ENCODE data around the gene IGF2R.
A peak's percentile ranks its signal among the peaks of the same experiment; 100 is the strongest.
"Not testable (repeated sequence)": the region's sequence is repeated elsewhere in the genome, so short reads cannot be mapped to it uniquely, and the experiment has no call there.

The IGF2R gene

DNA sequence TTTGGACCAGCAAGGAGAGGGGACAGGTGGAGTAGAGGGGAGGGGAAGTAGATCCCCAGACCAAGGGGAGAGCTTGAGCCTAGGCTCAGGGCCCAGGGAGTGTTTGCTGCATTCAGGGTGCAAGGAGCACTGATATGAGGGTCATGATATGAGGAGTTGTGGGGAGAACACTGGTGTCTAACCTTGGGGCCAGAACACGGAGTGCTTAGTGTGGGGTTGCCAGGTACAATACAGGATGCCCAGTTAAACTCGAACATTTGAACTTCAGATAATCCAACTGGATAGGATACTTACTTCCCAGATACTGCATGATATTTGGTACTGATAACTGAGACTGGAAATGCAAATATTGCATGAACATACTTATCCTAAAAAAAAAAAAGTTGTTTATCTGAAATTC, 155.1 kb downstream of the IGF2R start:
- DNase-seq (ENCODE audit: low spot score), result no peak

DNA sequence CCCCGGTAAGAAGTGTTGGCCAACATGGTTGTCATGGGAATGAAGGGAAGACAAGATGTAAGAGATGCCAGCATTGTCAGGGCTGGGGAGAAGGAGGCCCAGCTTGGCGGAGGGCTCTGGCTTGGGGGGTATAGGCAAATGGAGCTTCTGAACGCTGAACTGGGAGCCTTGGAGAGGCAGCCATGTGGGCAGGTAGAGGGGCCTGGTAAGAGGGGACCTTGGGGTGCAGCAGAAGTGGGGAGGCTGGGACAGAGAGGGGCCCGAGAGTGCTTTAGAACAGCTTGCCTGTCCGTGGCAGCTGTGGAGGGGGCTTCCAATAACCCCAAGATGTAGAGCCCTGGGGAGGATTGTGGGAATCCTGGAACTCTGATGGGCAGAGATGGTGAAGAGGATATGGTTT, 155.7 kb downstream of the IGF2R start:
- DNase-seq (ENCODE audit: low spot score), result no peak

DNA sequence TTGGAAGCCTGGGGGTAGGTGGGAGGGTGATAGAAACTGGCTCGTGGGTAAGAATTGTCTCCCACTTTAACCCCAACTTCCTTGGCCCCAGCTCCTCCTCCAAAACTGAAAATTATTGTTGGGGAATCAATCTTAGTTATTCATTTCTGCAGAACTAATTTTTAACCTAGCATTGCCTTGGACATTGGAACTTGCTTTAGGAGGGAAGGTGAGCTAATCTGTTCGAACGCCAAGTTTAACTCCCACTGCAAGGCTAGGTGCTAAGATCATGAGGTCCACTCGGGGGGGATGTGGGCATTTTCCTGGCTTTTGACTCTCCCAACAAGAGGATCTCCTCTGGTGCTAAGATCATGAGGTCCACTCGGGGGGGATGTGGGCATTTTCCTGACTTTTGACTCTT, 156.2 kb downstream of the IGF2R start:
- not testable (repeated sequence) for DNase-seq (ENCODE audit: low spot score)

DNA sequence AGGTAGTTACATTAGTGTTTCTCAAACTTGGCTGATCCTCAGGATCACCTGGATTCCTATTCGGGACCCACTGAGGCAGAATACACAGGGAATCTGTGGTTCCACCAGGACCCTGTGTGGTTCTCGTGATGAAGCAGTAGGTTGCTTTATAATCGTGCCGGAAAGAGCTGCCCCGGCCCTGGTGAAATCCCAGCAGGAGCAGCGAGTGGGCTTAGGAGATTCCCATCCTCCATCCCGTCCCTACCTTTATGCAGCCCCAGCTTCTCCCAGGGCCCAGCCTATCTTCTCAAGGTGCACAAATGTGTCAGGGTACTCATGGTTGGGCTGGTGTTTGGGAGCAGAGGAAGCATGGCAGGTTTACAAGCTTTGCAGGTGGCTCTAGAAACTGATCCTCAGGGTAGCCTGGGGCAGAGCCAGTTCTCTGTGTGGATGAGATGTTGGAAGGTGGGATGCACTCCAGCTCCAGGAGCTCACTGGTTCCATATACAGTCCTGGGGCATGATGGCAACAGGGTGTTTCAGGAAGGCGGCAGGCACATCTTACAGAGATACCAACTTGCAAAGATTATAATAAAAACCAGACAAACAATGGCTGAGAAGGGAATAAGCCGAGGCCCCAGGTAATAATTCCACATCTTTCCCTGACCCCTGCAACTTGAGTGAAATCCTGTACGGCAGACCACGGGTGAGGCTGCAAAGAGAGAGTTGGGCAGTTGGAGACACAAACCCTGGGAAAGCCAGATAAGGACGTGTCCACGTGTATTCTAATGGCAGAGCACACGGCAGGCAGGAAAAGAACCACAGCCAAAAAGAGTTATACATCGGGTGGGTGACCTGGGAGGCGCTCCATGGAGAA, 158.6 kb downstream of the IGF2R start:
- no peak for DNase-seq (ENCODE audit: low spot score)

DNA sequence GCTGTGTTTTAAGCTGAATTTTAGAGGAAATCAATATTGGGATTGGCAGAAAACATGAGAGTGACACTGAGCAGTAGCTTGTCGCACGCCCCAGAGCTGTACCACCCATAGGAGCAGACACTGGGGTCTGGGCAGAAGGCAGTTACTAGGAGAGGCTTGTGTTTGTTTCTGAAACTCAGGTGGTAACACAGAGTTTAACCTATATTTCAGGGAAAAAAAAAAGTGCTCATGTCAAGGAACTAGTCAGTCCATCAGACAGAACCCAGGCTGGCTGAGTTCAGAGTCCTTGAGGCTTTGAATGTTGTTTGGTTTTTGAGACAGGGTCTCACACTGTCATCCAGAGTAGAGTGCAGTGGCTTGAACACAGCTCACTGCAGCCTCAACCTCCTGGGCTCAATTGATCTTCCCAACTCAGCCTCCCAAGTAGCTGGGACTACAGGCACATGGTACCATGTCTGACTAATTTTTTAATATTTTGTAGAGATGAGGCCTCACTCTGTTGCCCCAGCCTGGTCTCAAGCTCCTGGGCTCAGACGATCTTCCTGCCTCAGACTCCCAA, 159.3 kb downstream of the IGF2R start:
- no peak for DNase-seq (ENCODE audit: low spot score)

DNA sequence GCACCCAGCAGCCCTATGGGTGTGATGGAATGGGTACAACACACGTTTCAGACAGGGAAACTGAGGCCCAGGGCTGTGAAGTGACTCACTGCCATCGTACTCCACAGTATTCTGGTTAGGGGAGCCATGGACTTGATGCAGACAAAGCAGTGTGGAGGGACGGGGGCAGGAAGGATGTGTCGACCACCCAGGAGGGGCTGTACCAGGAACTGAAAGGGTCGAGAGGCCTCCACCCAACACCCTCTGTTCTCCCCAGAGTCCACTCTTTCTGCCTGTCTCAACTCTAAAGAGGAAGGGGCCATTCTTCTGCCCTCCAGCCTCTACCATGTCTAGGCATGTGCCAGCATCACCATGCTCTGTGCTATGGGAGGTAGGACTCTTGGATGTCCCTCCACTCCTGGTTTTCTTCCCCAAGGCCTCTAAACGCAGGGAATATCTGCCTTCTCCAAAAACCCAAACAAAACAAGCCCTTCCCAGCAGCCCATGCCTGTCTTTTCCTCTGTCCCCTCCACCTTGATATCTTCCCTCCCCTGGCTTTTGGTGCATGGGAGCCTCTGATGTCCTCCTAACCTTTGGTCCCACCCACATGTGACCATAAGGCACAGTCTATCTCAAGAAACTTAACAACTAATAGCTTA, 160.1 kb downstream of the IGF2R start:
- DNase-seq (ENCODE audit: low spot score), result no peak

DNA sequence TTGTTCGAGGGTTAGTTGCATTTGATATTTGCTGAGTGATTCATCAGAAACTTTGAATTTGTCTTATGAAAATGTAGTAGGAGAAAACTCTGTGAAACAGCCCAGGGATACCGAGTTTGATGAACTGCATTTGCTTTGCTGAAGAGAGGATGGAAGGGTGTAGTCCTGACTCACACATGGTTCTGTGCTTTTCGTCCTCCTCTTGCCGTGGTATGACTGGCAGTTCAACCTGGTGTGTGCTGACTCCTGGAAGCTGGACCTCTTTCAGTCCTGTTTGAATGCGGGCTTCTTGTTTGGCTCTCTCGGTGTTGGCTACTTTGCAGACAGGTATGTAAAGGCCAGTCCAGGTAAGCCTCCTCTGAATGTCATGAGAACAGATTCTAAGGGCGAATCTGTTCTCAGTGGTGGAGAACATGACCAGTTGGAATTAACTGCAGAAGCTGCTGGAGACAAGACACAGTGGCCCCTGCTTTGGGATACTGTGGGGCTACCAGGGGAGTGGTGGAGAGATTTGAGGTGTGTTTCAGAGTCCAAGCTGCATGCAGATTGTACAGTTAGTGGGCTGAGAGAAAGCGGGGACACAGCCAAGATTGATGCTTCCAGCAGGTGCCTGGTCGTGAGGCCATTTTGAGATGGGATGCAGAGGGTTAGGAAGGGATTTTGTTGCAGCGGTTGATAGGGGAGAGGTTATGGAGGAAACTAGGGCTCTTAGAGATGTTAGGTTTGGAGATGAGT, 161.2 kb downstream of the IGF2R start:
- no peak for DNase-seq (ENCODE audit: low spot score)

DNA sequence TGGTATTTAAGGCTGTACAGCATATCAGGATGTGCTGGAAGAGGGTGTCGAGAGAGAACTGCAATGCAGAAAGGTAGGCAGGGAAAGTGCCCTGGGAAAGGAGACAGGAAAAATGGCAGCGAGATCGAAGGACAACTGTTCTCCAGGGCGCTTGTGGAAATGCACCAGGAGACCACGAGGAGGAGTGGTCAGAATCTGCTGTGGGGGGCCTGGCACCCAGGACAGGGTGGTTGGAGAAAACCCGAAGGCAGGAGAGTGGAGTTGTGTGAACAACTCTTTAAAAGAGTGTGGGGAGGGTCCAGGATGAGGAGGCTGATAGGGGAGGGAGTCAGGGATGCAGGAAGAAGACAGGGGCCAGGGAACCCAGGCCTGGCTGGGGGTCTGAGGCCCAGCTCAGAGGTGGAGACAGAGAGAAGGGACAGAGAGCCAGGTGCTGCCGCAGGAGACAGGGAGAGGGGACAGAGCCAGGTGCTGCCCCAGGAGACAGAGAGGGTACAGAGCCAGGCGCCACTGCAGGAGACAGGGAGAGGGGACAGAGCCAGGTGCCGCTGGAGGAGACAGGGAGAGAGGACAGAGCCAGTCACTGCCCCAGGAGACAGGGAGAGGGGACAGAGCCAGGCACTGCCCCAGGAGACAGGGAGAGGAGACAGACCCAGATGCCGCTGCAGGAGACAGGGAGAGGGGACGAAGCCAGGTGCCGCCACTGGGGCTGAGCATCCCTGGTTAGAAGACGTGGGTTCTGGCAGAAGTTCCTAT, 162.0 kb downstream of the IGF2R start:
- no peak for DNase-seq (ENCODE audit: low spot score)

DNA sequence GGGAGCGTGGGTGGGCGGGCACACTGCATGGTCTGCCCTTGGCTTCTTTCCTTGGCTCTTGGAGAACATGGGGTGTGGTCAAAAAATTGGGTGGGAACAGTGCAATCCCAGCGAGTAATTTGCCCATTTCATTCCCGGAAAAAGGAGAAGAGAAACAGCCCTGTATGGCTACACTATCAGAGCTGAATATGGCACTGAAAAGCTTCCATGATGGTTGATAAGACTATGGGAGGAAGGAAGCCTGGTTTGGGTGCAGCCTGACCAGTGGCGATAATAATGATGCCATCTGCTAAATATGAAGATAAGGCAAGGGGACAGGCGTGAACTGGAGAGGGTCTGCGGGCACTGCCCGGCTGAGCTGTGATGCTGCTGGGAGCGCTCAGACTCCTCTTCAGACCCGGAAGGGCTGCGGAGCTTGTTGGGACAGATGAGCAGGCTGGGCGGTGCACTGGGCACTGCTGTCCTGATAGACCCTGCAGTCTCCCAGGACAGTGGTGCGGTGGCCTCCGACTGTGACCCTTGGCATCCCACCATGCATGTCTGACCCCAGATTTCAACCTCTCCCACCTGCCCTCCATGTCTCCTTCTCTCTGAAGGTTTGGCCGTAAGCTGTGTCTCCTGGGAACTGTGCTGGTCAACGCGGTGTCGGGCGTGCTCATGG, 162.9 kb downstream of the IGF2R start:
- DNase-seq (ENCODE audit: low spot score), result no peak

DNA sequence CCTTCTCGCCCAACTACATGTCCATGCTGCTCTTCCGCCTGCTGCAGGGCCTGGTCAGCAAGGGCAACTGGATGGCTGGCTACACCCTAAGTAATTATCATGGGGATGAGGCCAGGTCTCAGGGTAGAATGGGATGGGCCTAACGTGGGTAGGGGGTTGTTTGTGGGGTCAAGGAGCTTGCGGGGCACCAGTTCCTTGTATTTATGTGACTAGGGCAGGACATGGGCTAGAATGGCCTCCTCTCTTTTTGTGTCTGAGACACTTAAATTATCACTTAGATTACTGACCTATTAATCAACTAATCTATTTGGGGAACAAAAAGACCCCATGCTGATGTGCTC, 163.4 kb downstream of the IGF2R start:
- DNase-seq (ENCODE audit: low spot score), result no peak

DNA sequence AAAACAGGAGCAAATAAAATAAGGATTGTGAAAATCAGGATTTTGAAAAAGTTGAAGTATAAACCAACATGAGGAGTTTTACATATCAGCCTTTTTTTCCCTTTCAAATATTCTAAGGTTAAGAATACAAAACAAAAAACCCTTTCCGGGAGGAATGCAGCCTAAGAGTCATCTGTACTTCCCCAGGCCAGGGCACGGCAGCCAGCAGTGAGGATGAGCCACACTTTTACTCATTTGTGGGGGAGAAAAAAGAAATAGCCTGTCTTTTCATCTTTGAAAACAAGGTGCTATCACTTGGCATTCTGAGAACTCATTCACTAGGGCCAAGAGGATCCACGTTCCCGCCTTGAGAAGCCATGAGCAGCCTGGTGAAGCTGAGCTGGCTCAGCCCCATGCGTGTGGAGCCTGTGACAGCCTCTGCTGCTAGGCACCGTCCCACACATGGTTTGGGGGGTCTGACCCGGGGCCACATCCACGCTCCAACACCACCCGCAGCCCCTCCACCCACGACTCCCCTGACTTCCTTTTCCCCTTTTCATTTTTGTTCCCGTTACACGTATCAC, 164.0 kb downstream of the IGF2R start:
- no peak for DNase-seq (ENCODE audit: low spot score)

DNA sequence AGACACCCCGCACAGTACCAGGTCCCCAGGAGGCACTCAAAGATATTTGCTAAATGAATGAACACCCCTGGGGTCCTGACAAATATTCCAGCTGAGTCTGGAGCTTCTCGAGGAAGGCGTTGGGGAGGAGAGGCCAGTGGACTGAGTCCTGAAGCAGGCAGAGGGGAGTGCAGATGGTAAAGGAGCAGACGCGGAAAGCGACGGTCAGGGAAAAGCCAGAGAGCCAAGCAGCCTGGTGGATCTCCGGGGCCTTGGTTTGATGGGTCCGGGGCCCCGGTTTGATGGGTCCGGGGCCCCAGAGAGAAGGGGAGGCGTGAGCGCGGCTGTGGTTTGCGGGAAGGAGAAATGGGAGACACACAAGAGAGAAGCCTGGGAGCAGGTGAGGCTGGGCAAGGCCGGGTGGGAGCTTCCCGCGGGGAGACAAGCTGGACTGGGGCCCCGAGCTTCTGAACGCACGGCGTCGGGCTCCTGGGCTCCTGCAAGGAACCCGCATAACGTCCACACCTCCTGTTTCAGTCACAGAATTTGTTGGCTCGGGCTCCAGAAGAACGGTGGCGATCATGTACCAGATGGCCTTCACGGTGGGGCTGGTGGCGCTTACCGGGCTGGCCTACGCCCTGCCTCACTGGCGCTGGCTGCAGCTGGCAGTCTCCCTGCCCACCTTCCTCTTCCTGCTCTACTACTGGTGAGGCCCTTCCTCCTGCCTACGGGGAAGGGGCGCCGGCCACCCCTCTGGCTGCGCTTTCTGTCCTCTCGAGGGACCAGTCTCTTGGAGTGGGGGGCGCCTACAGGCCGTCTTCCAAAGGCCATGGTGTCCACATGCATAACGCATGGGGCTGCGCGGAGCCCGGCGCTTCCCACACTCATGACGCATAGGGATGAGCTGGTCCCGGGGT, 164.8 kb downstream of the IGF2R start:
- DNase-seq (ENCODE audit: low spot score), result no peak

DNA sequence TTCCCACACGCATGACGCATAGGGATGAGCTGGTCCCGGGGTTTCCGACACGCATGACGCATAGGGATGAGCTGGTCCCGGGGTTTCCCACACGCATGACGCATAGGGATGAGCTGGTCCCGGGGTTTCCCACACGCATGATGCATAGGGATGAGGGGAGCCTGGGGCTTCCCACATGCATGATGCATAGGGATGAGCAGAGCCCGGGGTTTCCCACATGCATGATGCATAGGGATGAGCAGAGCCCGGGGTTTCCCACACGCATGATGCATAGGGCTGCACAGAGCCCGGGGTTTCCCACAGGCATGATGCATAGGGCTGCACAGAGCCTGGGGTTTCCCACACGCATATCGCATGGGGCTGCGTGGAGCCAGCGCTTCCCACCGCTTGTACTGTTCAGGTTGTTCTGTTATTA, 165.5 kb downstream of the IGF2R start:
- not testable (repeated sequence) for DNase-seq (ENCODE audit: low spot score)

DNA sequence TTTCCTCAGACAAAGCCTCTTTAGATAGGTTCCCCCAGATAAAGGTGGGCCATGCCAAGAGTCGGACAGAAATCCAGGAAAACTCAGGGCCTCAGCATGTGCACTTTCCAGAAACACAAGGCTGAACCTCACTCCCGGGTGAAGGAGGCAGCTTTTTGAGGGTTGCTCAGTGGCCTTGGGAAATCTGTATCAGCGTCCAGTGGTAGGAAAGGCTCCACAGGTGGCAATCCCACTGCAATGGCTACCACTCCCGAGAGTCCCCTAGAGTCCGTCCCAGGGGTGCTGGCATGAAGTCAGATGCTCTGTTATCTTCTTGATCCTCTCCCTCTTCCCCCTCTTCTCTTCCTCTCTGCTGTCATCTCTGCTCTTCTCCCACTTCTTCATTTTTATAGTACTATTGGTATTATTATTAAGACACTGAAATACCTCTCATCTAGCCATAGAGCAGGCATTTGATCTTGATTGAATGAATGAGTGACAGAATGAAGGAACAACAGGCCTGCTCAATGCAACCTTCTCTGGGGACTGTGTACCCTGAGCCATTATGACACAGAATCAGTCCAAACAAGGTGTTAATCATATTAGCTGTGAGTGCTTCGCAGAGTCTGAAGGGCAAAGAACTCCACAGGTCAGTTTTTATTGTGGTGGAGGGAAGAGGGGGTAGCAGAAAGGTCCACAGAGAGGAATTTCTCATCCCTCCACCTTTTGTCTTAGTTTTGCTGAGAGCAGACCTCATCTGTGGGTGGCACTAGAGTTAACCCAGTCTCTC, 166.1 kb downstream of the IGF2R start:
- DNase-seq (ENCODE audit: low spot score), result no peak

DNA sequence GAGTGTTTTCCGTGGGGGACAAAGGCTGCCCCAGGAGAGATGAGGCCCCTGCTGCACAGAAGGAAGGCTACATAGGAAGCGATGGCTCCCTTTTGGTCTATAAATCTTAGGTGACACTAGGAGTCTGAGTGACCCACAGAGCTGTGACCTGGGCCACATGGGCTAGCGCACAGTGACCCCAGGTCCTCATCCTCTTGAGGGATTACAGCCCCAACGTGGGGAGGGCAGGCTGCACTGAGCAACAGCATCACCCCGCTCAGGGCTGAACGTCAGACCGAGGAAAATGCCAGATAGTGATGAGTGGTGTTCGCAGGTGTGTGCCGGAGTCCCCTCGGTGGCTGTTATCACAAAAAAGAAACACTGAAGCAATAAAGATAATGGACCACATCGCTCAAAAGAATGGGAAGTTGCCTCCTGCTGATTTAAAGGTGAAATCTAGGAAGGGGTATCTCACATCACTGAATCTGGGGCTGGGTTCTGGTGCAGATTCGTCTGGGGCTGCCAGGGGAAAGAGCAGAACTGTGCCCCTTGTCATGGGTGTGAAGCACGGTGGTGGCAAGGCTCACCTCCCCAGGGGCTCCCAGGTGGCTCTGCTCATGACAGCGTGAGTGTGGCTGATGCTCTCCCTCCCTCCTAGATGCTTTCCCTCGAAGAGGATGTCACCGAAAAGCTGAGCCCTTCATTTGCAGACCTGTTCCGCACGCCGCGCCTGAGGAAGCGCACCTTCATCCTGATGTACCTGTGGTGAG, 167.2 kb downstream of the IGF2R start:
- DNase-seq (ENCODE audit: low spot score), result no peak

DNA sequence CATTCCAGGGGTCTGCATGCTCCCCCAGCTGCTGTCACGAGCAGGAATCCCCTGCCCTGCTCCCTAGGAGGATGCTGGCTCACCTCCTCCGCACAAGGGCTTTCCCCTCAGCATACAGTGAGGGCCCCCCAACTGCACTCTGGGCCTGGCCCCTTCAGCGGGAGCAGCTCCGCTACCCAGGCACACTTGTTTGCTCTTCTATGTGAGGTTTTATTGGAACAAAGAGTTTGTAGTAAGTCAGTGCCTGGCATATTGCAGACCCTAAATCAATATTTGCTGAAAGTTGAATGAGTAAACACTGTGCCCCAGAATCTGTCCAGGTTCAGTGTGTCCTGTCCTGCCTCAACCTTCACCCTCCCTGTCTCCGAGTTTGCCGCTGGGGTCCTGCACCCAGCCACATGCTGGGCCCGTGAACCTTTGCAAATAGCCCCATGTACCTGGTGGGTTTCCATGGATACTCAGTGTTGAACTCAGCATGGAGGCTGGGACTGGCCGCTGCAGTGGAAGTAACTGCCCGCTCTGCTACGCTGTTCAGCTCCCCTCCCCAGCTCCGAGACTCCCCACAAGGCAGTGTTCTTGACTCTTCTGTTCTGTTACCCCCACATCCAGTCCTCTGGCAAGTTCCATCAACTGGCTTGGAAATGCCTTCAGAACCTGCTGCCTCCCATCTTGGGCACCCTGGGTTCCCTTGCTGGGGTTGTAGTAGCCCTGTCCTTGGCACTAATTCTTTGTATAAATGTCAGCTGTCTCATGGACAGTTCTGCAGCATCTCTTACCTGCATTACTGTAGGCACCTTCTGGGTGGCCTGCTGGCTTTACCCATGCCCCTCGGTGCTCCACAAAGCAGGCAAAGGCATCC, 168.5 kb downstream of the IGF2R start:
- DNase-seq (ENCODE audit: low spot score), result no peak

DNA sequence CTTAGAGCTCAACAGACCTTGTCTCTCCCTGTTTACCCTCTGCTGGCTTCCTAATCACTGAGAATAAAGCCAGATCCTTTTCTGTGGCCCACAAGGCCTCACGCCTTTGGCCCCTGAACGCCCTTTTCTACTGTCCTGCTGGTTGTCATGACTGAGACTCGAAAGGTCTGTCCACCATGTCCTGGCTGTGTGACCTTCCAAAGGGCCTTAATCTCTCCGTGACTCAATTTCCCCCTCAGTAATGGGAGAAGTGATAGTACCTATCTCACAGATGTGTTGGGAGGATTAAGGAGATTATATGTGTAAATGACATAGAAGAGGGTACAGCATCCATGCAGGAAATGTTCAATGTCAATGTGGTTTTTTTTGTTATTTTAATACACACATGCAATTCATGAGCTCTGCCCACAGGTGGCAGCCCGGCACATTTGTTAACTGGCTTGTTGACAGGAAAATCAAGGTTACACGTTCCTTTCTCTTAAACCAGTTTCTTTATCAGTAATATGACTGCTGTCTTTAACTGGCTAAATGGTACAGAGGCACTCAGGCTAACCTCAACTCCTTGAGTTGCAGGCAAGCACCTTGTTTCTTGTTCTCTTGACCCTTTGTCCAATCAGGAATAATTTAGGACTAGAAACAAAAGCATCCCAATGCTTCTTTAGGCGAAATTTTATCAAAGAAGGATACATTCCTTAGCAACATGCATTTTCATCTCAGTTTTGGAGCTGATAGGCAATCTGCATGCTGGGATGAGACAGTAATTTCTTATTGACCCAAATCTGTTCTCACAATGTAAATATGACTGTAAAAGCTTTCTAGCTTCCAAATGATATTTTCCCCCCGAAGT, 169.3 kb downstream of the IGF2R start:
- peak; percentile 36 for DNase-seq (ENCODE audit: low spot score)
